Keratinocyte (primary cell): ENCODE measurements around the gene TRDN. TPM values are rescaled to one million over a fixed set of nuclear protein-coding genes. Genes with fewer than 3 reads are reported as not detected.

Source experiments
- DNase-seq: peaks from one replicate; pipeline ENCODE4 v3.0.0-alpha.2; 2011; ENCODE audit warnings: low read depth, missing footprints, low spot score
- FAIRE-seq: peaks from 2 replicates; lab custom pipeline; 2011; peaks lifted over from hg19 to GRCh38; lab: Jason Lieb, UNC
- H2AFZ ChIP-seq: 2 replicates; pipeline ENCODE4 v1.6.0; 2012; ENCODE audit warnings: low read length, control low read depth, inconsistent platforms; ENCODE audit not compliant: control insufficient read depth
- H3K27ac ChIP-seq: 2 replicates; pipeline ENCODE4 v1.5.1; 2011; ENCODE audit warnings: low read length; ENCODE audit not compliant: control insufficient read depth, insufficient read depth
- H3K27me3 ChIP-seq: 3 replicates; pipeline ENCODE4 v1.6.0; 2011; ENCODE audit warnings: low read length; ENCODE audit not compliant: control insufficient read depth, insufficient read depth; ENCODE audit errors: extremely low read depth
- H3K36me3 ChIP-seq, 2 experiments: 2 replicates in 1 of 2; 3 replicates in 1 of 2; pipeline ENCODE4 v1.5.1; 2011; ENCODE audit warnings: low read length in 2 of 2, mild to moderate bottlenecking in 1 of 2; ENCODE audit not compliant: control insufficient read depth in 2 of 2, insufficient read depth in 2 of 2; ENCODE audit errors: extremely low read depth in 1 of 2
- H3K4me1 ChIP-seq: 3 replicates; pipeline ENCODE4 v1.5.1; 2011; ENCODE audit warnings: low read length; ENCODE audit not compliant: control insufficient read depth, insufficient read depth; ENCODE audit errors: extremely low read depth
- H3K4me2 ChIP-seq: 3 replicates; pipeline ENCODE4 v1.6.0; 2011; ENCODE audit warnings: low read depth, low read length; ENCODE audit not compliant: control insufficient read depth, insufficient read depth; ENCODE audit errors: extremely low read depth
- H3K4me3 ChIP-seq, 3 experiments: fragments of 200-600 bp in 1 of 3; sonication (generic) in 1 of 3; 2 replicates in 2 of 3; 3 replicates in 1 of 3; pipeline ENCODE4 v1.5.1; 2011 to 2016; ENCODE audit warnings: low read length in 3 of 3, mild to moderate bottlenecking in 3 of 3, control low read depth in 2 of 3, inconsistent platforms in 1 of 3, low read depth in 1 of 3, mixed read lengths in 1 of 3, mixed run types in 1 of 3, moderate library complexity in 1 of 3; ENCODE audit not compliant: control insufficient read depth in 2 of 3, insufficient read depth in 2 of 3; ENCODE audit errors: extremely low read depth in 1 of 3
- H3K79me2 ChIP-seq: 2 replicates; pipeline ENCODE4 v1.6.0; 2012; ENCODE audit warnings: low read length; ENCODE audit not compliant: control insufficient read depth, insufficient read depth
- H3K9ac ChIP-seq: 3 replicates; pipeline ENCODE4 v1.6.0; 2011; ENCODE audit warnings: low read length; ENCODE audit not compliant: control insufficient read depth, insufficient read depth; ENCODE audit errors: extremely low read depth
- H3K9me1 ChIP-seq: 3 replicates; pipeline ENCODE4 v1.6.0; 2011; ENCODE audit warnings: low read length; ENCODE audit not compliant: control insufficient read depth, insufficient read depth; ENCODE audit errors: extremely low read depth
- H3K9me3 ChIP-seq: 2 replicates; pipeline ENCODE4 v1.5.1; 2012; ENCODE audit warnings: low read depth, low read length; ENCODE audit not compliant: control insufficient read depth
- H4K20me1 ChIP-seq: 3 replicates; pipeline ENCODE4 v1.6.0; 2011; ENCODE audit warnings: low read length; ENCODE audit not compliant: control insufficient read depth, insufficient read depth; ENCODE audit errors: extremely low read depth
- CTCF ChIP-seq, 3 experiments: IDR thresholded peaks in 1 of 3; conservative IDR thresholded peaks in 1 of 3; optimal IDR thresholded peaks in 1 of 3; 2 replicates in 2 of 3; 3 replicates in 1 of 3; pipeline versions ENCODE3 to v1.5.1; 2011; ENCODE audit warnings: low read length in 3 of 3, mild to moderate bottlenecking in 3 of 3, moderate library complexity in 2 of 3, control low read depth in 1 of 3, inconsistent platforms in 1 of 3; ENCODE audit not compliant: insufficient read depth in 2 of 3; ENCODE audit errors: extremely low read depth in 1 of 3
- EZH2 ChIP-seq: IDR thresholded peaks from one replicate; pipeline ENCODE4 v1.6.1; 2012; ENCODE audit warnings: inconsistent platforms, mild to moderate bottlenecking, low read length, moderate library complexity
- dilution Hi-C: fragments of 300-500 bp; cut with MboI; formaldehyde crosslinking; loops from one replicate; pipeline ENCODE4 v1.7.0; 2020; ENCODE audit warnings: low sequenced_read_pairs; ENCODE audit not compliant: extremely low pct_ligation_motif_present
- polyA minus RNA-seq, 3 experiments: library from RNA; depleted of rRNA, polyadenylated mRNA; stranded (reverse); fragments of >200 nt; gene quantifications; 1 replicate in 1 of 3; 2 replicates in 1 of 3; 3 replicates in 1 of 3; pipeline ENCODE4 v1.2.3, GENCODE V29; 2011
- polyA plus RNA-seq, 5 experiments: library from polyadenylated mRNA; depleted of rRNA in 3 of 5; stranded (reverse) in 3 of 5; stranded (forward) in 1 of 5; unstranded in 1 of 5; fragments of >200 nt; gene quantifications; 1 replicate in 1 of 5; 2 replicates in 3 of 5; 3 replicates in 1 of 5; pipeline versions ENCODE4 v1.2.1 to v1.2.3, GENCODE V29; 2011 to 2012; ENCODE audit warnings: missing spikeins in 2 of 5, low read depth in 1 of 5, low replicate concordance in 1 of 5

The TRDN gene
- not detected in 3 replicates for polyA plus RNA-seq
- polyA plus RNA-seq (2011; ENCODE audit: low read depth), result not detected
- polyA plus RNA-seq (2011; cell fraction: cytosol; rRNA removed), result not detected in 2 replicates
- polyA plus RNA-seq (2011; cell fraction: nucleus; rRNA removed), result not detected in 2 replicates
- polyA plus RNA-seq (2012; ENCODE audit: low replicate concordance), result not detected in 2 replicates
- polyA minus RNA-seq, result not detected in 3 replicates
- polyA minus RNA-seq (2011; cell fraction: cytosol; rRNA and poly(A)+ RNA removed), result not detected
- polyA minus RNA-seq (2011; cell fraction: nucleus; rRNA and poly(A)+ RNA removed), result not detected in 2 replicates

GRCh38 chr6:123636782-123637181, at the start of gene TRDN:
TSS of gene TRDN (minus strand) at chr6:123636950. CDS start at chr6:123636775, 175 bp downstream.
- dilution Hi-C loops, result no loop called here
- FAIRE-seq, result no peak
- Histone ChIP-seq H4K20me1 (no peaks in the 10 kb centered on the region), H2AFZ (no peak within 1 kb of the TSS), H3K4me1 (no peaks in the 10 kb centered on the region), H3K27ac (no peak within 1 kb of the TSS), H3K36me3 (no peaks in the 10 kb centered on the region), H3K4me2 (no peak within 1 kb of the TSS), H3K4me3 (no peak within 1 kb of the TSS), H3K79me2 (no peaks in the 10 kb centered on the region), H3K9ac (no peak within 1 kb of the TSS), H3K27me3 (no peaks in the 10 kb centered on the region), H3K9me1 (no peaks in the 10 kb centered on the region), H3K9me3 (no peaks in the 10 kb centered on the region)
- no peak for DNase-seq
- TF ChIP-seq EZH2 (no peak), CTCF (optimal IDR thresholded peaks at IDR 0.05 in 1 of 3, IDR thresholded peaks at IDR 0.05 in 1 of 3, conservative IDR thresholded peaks at IDR 0.05 in 1 of 3; ENCODE audit: extremely low read depth in 1 of 3, insufficient read depth in 2 of 3, low read length in 3 of 3) (no peak)

- no peaks in the 10 kb centered on the region for H3K36me3 ChIP-seq
- no peak overlapping the region for H3K4me2 ChIP-seq
- no peak for TF ChIP-seq CTCF (optimal IDR thresholded peaks at IDR 0.05 in 1 of 3, IDR thresholded peaks at IDR 0.05 in 1 of 3, conservative IDR thresholded peaks at IDR 0.05 in 1 of 3; ENCODE audit: extremely low read depth in 1 of 3, insufficient read depth in 2 of 3, low read length in 3 of 3)
- no peak for TF ChIP-seq EZH2
- H3K9me1 ChIP-seq, result no peaks in the 10 kb centered on the region
- dilution Hi-C loops, result no loop called here
- H3K27ac ChIP-seq, result no peak overlapping the region
- H4K20me1 ChIP-seq, result no peaks in the 10 kb centered on the region
- FAIRE-seq (no peak), DNase-seq (no peak)
- no peaks in the 10 kb centered on the region for H3K9me3 ChIP-seq
- no peaks in the 10 kb centered on the region for H3K27me3 ChIP-seq
- H3K79me2 ChIP-seq, result no peaks in the 10 kb centered on the region
- H2AFZ ChIP-seq, result no peak overlapping the region
- H3K4me3 ChIP-seq, result no peak overlapping the region
- no peaks in the 10 kb centered on the region for H3K4me1 ChIP-seq
- H3K9ac ChIP-seq, result no peak overlapping the region
Measured at GRCh38 chr6:123681957-123682462, 45.3 kb upstream of the TRDN start.
